Thyroid gland (tissue), 4 donors: ENCODE data around the gene RAB44. TPM values are rescaled to one million over a fixed set of nuclear protein-coding genes. Genes with fewer than 3 reads are reported as not detected.

Source experiments
- DNase-seq, 2 donors: peaks; one replicate each; pipeline ENCODE4 v3.0.0-alpha.2; 2019
- H3K27ac ChIP-seq, 3 donors: fragments of 200-600 bp; sonication (generic); 1 replicate in 2 of 3; 2 replicates in 1 of 3; pipeline ENCODE4 v1.5.1; 2016 to 2019; ENCODE audit warnings: mild to moderate bottlenecking in 1 of 3, moderate library complexity in 1 of 3
- H3K27me3 ChIP-seq: fragments of 200-600 bp; sonication (generic); one replicate; pipeline ENCODE4 v1.5.1; 2019
- H3K36me3 ChIP-seq, 2 donors: fragments of 200-600 bp; sonication (generic); one replicate each; pipeline ENCODE4 v1.5.1; 2016 to 2019
- H3K4me1 ChIP-seq, 2 donors: fragments of 200-600 bp; sonication (generic); one replicate each; pipeline ENCODE4 v1.5.1; 2017 to 2019
- H3K4me3 ChIP-seq, 3 donors: fragments of 200-600 bp; sonication (generic); replicated peaks in 1 of 3; 1 replicate in 2 of 3; 2 replicates in 1 of 3; pipeline ENCODE4 v1.5.1; 2016; ENCODE audit warnings: mild to moderate bottlenecking in 1 of 3
- H3K9me3 ChIP-seq: fragments of 200-600 bp; sonication (generic); one replicate; pipeline ENCODE4 v1.5.1; 2017
- CTCF ChIP-seq, 6 experiments: fragments of 200-600 bp in 3 of 6; fragments of 450-650 bp in 3 of 6; sonication (generic) in 3 of 6; IDR thresholded peaks; one replicate each; pipeline ENCODE4 v1.5.1; 2016 to 2019; ENCODE audit warnings: antibody characterized with exemption in 6 of 6, mild to moderate bottlenecking in 2 of 6, inconsistent platforms in 1 of 6, moderate library complexity in 1 of 6
- POLR2A ChIP-seq, 2 donors: fragments of 450-650 bp; IDR thresholded peaks; one replicate each; pipeline ENCODE4 v1.6.1; 2017; ENCODE audit warnings: antibody characterized with exemption in 2 of 2, mild to moderate bottlenecking in 2 of 2, moderate library complexity in 1 of 2
- WGBS, 2 donors: methylation state at CpG; one replicate each; pipeline ENCODE4 v1.1.5; 2017; 5-methylcytosine and 5-hydroxymethylcytosine counted together
- intact Hi-C: fragments of 100-400 bp; cut with DNase I; formaldehyde crosslinking; loops from one replicate; pipeline ENCODE4 v1.15.1; 2023
- total RNA-seq, 4 donors: library from RNA; depleted of rRNA; stranded (reverse); fragments of >200 nt; gene quantifications; one replicate each; pipeline ENCODE4 v1.2.3, GENCODE V29; 2016

The RAB44 gene
- total RNA-seq, 4 donors from 2014 or later = 0.11 TPM; not detected in 3

GRCh38 chr6:36751091-36751490 is 53.5 kb downstream of the RAB44 start:
- intact Hi-C loops = loop anchor here (10.0 kb wide), 1 partner anchor 326 kb away; no protein-coding TSS in a partner anchor
- TF ChIP-seq CTCF (IDR thresholded peaks at IDR 0.05) (no peak), POLR2A (IDR thresholded peaks at IDR 0.05) (no peak)
- H3K27ac ChIP-seq = no peak overlapping the region
- H3K4me3 ChIP-seq = no peak overlapping the region
- WGBS, 2 donors = 98 to 100% methylated on average over 3 of the region's 3 CpGs
- H3K36me3 ChIP-seq = no peaks in the 10 kb centered on the region
- no peaks in the 10 kb centered on the region for H3K9me3 ChIP-seq
- peaks cover 20 to 22% of the 10 kb centered on the region in 2 donors for H3K4me1 ChIP-seq
- H3K27me3 ChIP-seq = no peaks in the 10 kb centered on the region
- no peak for DNase-seq

- H3K27ac ChIP-seq = peak overlapping the region in 1 of 3 donors; percentile 17
- TF ChIP-seq POLR2A (IDR thresholded peaks at IDR 0.05) (no peak), CTCF (IDR thresholded peaks at IDR 0.05) (no peak)
- 0 to 90% methylated on average over 1 of the region's 1 CpG for WGBS, 2 donors
- H3K36me3 ChIP-seq = no peaks in the 10 kb centered on the region
- H3K4me1 ChIP-seq = peaks cover 20 to 22% of the 10 kb centered on the region in 2 donors
- no peak overlapping the region for H3K4me3 ChIP-seq
- no peaks in the 10 kb centered on the region for H3K9me3 ChIP-seq
- DNase-seq = no peak
- intact Hi-C loops = loop anchor here (10.0 kb wide), 1 partner anchor 327 kb away; no protein-coding TSS in a partner anchor
- H3K27me3 ChIP-seq = no peaks in the 10 kb centered on the region
These were observed 54.2 kb downstream of the RAB44 start for GRCh38 chr6:36751833-36752186.

GRCh38 chr6:36752187-36752885 is 54.7 kb downstream of the RAB44 start:
- TF ChIP-seq POLR2A (IDR thresholded peaks at IDR 0.05) (no peak), CTCF (IDR thresholded peaks at IDR 0.05) (no peak)
- H3K4me1 ChIP-seq = peaks cover 20 to 22% of the 10 kb centered on the region in 2 donors
- intact Hi-C loops = loop anchor here (10.0 kb wide), 1 partner anchor 328 kb away; no protein-coding TSS in a partner anchor
- H3K9me3 ChIP-seq = no peaks in the 10 kb centered on the region
- 75 to 82% methylated on average over 6 of the region's 6 CpGs for WGBS, 2 donors
- H3K27ac ChIP-seq = peak overlapping the region in 1 of 3 donors; percentile 17
- no peak overlapping the region for H3K4me3 ChIP-seq
- no peaks in the 10 kb centered on the region for H3K27me3 ChIP-seq
- H3K36me3 ChIP-seq = no peaks in the 10 kb centered on the region
- peak; percentile 73 to 75 for DNase-seq

DNA sequence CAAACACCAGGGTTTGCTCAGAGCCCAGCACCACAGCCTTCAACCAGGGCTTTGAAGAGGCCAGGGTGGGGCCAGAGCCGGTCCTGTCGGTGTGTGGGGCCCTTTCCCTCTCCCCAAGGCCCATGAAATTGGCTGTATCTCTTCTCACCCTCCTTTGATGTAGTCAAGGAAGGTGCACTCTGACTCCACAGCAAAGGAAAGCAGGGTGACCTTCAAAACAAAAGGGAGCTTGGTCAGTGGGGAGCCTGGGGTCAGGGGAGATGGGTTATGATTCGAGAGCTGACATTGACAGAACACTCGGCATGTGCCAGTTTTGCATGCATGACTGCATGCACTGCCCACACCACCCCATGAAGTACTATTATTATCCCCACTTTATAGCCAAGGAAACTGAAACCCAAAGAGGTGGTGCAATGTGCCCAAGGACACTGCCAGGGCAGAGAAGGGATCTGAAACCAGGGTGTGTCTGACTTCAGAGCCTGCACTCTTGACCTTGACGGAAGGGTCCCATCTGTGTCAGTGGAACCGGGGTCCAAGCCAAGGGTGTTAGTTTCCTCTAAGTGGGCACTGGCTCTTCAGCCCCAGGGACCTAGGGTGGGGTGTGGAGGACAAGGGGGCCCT is 55.4 kb downstream of the RAB44 start:
- intact Hi-C loops = loop anchor here (10.0 kb wide), 1 partner anchor 328 kb away; no protein-coding TSS in a partner anchor
- peaks cover 20 to 22% of the 10 kb centered on the region in 2 donors for H3K4me1 ChIP-seq
- peak overlapping the region in 2 of 3 donors; percentile 7 to 33 for H3K27ac ChIP-seq
- no peaks in the 10 kb centered on the region for H3K9me3 ChIP-seq
- H3K27me3 ChIP-seq = no peaks in the 10 kb centered on the region
- DNase-seq = no peak
- no peak for TF ChIP-seq POLR2A (IDR thresholded peaks at IDR 0.05)
- TF ChIP-seq CTCF (IDR thresholded peaks at IDR 0.05) = no peak
- 42 to 46% methylated on average over 5 to 6 of the region's 6 CpGs for WGBS, 2 donors
- no peaks in the 10 kb centered on the region for H3K36me3 ChIP-seq
- H3K4me3 ChIP-seq = no peak overlapping the region
